Measurements from ENCODE around the gene IGLL5.

The IGLL5 gene

DNA sequence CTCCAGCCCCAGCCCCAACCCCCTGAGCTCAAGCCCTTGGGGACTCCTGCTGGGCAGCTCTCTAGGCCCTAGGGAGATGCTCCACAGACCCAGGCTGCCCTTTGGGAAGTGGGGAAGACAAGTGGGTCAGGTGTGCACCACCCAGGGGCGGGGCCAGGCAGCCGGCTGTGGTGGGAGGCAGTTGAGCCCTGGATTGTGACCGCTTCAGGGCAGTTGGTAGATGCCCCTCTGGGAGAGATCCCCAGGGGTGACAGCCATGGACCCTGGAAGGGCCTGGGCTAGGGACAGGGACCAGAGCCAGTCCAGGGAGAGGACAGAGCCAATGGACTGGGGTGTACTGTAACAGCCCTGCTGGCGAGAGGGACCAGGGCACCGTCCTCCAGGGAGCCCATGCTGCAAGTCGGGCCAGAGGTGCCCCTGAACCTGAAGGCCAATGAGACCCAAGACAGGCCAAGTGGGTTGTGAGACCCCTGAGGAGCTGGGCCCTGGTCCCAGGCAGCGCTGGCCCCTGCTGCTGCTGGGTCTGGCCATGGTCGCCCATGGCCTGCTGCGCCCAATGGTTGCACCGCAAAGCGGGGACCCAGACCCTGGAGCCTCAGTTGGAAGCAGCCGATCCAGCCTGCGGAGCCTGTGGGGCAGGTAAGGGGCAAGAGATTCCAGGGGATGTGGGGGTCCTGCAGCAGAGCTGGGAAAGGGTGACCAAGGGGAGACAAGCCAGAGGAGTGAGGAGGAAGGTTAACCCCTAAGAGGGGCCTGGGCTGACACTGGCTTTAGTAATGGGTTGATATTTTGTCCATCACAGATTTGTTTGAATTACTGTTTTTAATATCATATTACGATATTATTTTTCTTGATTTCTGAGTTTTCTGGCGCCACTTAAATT, at the start of gene IGLL5:
Gene IGLL5 (plus strand): TSS at position 196 of the 883 bp plus-strand sequence. CDS start 238 bp downstream, at position 434.
- no peak for DNase-seq

DNA sequence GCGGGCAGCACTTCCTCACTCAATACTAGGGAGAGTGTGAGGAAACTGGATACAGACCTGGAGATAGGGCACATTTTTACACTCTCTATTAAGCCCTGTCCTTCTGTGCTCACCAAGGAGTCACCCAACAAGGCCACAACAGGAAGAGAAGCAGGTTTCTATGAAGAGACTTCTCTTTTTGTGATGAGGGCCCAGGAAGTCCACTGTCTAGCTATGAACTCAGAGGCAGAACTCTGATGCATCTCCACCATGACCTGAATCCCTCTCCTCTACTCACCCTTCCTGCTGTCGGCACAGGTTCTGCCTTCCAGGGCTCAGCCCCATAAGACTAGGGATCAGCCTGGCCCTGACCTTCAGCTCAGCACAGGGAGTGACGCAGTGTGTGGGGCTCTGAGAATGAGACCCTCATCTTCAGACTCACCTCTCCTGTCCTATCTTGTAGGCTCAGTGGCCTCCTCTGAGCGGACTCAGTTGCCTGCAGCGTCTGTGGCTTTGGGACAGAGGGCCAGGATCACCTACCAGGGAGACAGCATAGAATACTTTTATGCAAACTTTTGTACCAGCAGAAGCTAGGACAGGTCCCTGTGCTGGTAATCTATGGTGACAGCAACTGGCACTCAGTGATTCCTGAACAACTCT, 49.3 kb upstream of the IGLL5 start:
- DNase-seq: no peak

DNA sequence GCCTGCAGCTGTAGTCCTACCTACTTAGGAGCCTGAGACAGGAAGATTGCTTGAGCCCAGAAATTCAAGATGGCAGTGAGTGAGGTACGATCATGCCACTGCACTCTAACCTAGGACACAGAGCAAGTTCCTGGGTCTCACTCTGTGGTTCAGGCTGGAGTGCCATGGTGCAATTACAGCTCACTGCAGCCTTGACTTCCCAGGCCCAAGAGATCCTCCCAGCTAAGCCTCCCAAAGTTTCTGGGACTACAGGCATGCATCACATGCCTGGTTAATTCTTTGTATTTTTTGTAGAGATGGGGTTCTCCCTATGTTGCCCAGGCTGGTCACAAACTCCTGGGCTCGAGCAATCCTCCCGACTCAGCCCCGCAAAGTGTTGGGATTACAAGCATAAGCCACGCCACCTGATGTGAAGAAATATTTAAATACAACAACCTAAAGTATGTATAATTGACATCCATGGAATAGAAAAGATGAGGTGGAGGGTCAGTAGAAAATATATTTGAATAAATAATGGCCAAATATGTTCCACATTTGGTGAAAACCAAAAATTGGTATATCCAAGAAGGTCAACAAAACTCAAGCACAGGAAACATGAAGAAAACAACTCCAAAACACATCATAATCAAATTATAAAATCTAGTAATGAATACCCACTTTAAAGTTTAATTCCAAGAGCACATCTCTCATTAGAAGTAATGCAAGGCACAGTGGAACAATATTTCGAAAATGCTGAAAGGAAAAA, 47.9 kb upstream of the IGLL5 start:
- DNase-seq: no peak

DNA sequence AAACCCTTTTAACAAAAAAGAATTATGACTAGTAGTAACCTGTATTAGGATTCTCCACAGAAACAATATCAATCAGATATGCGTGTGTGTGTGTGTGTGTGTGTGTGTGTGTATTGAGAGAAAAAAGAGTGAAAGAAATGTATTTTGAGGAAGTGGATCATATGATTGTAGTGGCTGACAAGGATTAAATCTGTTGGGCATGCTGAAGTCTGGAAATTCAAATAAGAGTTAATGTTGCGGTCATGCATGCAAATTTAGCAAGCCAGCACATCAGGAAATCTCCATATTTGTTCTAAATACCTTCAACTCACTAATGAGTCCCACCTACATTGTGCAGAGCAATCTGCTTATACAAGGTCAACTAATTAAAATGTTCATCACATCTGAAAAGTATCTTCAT, 46.8 kb upstream of the IGLL5 start:
- no peak for DNase-seq

DNA sequence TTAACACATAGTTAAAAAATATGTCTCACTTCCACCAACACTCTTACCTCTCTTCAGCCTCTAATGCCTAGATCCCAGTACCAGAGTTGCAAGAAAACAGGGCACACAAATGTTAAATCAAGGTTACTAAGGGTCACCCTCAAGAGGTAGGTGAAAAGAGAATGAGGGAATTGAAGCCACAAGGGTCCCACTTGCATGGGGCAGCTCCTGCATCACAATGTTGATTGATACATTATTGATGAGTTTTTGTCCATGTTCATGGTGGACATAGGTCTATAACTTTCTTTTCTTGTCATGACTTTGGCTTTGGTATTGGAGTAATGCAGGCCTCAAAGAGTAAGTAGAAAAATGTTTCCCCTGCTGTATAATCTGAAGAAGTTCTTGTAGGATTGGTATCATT, 46.0 kb upstream of the IGLL5 start:
- DNase-seq: no peak

DNA sequence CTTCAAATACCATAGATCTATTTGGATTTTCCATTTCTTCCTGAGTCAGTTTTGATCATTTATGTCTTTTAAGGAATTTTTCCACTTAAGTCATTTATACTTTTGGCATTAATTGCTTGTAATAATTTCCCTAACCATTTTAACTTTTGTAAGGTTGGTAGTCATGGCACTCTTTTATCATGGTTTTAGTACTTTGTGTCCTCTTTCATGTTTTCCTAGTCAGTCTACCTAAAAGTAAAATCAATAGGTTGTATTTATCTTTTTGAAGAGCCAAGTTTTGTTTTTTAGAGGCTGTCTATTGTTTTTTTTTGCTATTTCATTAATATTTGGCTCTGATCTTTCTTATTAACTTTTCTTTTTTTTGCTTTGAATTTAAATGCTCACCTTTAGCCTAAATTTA, 45.5 kb upstream of the IGLL5 start:
- DNase-seq: no peak

DNA sequence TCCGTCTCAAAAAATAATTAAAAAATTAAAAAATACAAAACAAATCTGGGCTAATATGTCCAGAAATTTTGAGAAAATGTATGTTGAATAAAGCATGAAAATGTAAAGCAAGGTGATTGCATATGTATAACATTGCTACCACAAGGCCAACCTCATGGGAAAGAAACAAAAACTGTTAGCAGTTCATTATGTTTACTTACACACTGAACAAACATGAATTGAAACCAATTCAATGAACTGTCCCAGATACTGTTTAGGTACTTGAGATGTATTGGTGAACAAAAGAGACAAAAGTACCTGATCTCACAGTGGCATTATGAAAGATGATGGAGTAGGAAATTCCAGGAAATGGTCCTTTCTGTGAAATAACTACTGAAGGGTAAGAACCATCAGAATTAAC, 43.8 kb upstream of the IGLL5 start:
- no peak for DNase-seq

DNA sequence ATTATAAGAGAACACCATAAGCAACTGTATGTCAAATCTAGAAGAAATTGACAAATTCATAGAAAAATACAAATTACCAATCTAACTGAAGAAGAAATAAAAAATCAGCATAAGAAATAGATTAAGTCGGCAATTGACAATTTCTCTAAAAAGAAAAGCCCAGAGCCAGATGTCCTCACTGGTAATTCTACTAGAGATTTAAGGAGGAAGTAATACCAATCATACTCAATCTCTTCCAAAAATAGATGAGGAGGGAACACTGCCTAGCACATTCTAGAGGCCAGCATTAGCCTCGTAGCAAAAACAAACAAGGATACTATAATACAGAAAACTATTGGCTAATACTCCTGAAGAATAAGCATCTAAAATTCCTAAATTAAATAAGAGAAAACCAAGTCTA, 40.4 kb upstream of the IGLL5 start:
- DNase-seq: no peak

DNA sequence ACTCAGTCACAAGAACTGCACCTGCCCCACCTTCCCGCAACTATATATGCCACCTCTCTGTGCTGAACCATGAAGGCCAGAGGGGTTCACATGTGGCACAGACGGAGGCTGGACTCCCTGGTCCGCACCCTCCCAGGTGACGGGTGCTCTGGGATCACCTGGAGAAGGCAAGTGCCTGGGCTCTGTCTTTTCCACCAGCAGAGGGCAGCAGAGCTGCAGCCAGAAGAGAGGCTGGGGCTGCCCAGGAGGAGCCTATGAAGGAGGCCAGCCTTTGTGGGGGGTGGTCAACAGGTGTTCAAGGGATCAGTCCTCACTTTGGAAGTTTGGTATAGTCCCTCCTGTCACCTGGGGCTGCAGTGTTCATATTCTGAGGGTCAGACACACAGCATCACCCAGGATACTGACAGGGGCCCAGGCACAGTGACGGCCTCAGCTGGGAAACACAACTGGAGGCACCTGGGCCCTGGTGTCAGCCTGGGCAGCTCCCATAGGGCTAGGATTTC, 39.2 kb upstream of the IGLL5 start:
- peak; percentile 69 for DNase-seq

DNA sequence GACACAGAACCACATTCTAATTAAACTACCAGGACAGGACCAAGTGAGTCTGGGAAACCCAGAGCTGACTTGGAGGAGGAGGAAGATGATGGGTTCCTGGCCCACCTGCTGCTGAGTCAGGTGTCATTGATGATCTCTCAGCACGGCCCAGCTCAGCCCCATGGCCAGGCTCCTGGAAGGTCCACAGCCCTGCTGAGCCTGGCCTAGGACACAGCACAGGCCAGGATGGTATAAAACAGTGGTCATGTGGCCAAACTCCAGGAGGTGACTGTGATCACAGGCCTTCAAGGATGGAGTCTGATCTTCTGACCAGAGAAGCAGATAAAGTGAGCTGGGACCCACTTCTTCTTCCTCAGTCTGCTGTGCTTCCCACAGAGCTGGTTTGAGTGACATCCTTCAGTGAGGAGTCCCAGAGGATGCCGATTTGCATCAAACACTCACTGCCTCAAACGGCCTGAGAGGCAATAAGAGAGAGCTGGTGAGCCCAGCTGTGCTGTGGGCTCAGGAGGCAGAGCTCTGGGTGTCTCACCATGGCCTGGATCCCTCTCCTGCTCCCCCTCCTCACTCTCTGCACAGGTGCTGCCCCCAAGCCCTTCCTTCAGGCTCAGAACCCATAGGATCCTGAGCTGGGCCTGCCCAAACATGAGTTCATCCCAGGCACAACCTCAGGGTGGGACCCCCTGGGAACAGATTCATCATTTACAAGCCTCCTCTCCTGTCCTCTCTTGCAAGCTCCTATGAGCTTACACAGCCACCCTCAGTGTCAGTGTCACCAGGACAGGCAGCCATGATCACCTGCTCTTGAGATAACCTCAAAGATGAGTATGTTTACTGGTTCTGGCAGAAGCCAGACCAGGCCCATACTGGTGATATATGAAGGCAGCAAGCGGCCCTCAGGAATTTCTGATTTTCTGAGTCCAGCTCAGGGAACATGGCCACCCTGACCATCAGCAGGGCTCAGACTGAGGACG, 37.7 kb upstream of the IGLL5 start:
- no peak for DNase-seq

DNA sequence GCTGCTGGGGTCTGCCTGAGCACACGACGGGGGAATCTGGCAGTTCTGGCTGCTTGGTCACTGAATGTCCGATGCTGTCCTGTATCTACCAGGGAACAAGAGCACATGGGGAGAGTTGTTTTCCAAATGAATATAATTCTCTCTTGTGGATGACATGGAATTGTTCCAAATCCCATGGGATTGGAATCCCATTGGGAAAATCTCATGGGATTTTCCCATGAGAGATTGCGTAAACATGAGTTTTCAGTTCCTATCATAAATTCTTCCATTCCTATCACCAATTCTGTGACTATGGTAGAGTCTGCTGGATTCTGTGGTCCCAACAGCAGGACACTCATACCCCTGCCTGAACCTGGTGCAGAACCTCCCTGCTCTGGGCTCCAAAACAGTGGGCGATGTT, 35.6 kb upstream of the IGLL5 start:
- DNase-seq: no peak

DNA sequence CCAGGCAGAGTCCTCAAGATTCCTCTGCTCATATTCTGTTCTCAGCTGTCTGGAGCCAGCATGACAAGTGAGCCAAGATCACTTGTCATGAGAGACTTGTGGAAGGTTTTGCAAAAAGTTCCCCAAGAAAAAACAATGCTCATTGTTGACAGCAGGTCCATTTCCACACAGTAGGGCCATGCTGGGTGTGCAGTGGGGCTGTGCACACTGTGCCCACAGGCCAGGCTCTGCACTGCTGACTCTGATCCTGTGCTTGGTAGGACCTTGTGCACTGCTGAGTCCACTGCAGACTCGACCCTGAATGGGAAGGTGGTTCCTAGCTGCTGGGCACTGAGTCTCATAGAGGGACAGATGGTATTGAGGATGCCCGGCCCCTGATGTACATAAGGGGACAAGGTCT, 33.9 kb upstream of the IGLL5 start:
- DNase-seq: no peak

DNA sequence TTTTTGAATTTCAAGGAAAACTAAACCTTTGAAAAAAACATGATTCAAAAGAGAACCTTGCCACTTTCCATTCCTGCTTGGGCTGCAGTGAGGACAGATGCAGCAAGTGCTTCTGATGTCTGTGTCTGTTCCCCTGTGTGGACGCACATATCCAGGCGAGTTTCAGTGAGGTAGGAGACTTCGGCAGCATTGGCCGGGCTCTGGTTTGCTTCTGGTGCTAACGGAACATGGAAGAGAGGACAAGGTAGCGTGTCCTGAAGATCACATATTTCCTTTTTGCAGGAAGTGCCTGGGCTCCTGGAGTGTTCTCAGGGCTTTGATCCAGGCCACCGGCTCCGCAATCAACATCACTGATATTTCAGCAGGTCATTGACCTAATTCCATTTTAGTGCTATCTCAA, 33.1 kb upstream of the IGLL5 start:
- DNase-seq: no peak

DNA sequence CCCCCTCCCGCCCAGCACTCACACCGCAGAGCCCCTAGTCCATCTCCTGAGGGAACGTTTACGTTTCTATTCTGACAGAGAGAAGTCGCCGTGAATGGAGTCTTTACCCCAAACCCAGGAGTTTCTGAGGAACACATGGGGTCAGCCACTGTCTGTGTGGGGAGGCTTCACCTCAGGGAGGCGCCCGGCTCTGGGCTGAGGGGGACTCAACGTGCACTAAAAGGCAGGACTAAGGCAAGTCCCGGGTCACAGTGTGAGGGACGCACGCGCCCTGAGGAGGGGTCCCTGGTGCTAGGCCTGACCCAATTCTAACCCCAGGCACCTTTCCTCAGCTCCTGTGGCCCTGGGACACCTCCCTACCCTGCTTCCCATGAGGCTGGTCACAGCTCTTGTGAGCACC, 32.5 kb upstream of the IGLL5 start:
- DNase-seq: no peak

DNA sequence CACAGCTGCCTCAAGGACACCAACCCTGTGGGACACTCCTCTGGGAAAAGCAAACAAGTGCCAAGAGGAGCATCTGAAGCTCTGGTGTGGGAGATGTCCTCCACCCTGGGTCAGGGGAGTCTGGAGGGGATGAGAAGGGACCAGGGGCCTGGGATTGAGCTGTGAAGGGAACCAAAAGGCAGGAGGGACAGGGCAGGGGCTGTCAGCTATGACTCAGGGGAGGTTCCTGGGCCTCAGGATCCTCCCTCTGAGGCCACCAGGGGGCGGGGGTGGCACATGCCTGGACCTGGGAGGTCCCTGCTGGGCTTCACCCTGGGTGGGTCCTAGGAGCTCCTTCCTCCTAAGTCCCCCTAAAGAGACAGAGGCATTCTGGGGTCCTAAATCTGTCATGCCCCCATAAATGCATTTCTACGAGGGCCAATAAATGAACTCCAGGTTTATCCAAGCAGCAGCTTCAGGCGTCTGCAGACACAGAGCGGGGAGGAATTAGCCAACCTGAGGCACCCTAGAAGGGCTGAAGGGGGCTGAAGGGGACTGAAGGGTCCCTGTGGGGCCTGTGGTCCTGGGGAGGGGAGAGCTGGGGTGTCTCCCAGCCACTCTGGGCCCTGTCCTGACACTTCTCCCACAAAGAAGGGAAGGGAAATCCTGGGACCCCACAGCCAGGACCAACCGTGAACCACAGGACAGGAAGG, 31.9 kb upstream of the IGLL5 start:
- no peak for DNase-seq

DNA sequence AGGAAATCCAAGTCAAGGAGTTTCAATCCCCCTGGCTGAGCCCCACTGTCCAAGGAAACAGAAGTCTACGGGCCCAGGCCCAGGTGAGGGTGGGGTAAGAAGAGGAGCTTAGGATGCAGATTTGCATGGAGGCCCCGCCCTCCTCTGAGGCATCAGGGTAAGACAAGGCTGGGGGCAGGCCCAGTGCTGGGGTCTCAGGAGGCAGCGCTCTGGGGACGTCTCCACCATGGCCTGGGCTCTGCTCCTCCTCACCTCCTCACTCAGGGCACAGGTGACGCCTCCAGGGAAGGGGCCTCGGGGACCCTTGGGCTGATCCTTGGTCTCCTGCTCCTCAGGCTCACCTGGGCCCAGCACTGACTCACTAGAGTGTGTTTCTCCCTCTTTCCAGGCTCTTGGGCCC, 31.3 kb upstream of the IGLL5 start:
- no peak for DNase-seq

DNA sequence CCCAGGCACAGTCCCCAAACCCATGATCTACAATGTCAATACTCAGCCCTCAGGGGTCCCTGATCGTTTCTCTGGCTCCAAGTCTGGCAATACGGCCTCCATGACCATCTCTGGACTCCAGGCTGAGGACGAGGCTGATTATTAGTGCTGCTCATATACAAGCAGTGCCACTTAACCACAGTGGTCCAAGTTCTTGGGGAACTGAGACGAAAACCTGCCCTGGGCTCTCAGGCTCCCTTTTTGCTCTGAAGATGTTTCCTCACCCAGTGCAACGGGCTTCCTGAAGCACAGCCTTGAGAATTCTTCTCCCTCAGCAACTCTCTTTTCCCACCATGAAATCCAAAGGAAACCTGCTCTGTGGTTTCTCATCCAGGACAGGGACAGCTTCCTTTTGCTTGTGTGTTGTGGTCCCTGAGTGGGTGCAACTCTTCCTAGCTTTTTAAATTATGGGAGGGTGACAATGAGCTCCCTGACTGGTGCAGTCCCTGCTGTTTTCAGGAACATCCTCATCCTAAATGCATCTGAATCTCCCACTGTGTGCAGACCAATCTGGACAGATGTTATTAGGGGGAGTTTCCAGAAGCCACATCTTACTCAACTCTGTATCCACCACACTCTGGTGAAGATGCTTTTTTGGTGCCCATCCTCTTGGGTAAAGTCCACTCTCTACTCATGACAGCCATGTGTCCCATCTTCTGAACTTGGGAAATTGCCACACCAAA, 30.6 kb upstream of the IGLL5 start:
- DNase-seq: no peak

DNA sequence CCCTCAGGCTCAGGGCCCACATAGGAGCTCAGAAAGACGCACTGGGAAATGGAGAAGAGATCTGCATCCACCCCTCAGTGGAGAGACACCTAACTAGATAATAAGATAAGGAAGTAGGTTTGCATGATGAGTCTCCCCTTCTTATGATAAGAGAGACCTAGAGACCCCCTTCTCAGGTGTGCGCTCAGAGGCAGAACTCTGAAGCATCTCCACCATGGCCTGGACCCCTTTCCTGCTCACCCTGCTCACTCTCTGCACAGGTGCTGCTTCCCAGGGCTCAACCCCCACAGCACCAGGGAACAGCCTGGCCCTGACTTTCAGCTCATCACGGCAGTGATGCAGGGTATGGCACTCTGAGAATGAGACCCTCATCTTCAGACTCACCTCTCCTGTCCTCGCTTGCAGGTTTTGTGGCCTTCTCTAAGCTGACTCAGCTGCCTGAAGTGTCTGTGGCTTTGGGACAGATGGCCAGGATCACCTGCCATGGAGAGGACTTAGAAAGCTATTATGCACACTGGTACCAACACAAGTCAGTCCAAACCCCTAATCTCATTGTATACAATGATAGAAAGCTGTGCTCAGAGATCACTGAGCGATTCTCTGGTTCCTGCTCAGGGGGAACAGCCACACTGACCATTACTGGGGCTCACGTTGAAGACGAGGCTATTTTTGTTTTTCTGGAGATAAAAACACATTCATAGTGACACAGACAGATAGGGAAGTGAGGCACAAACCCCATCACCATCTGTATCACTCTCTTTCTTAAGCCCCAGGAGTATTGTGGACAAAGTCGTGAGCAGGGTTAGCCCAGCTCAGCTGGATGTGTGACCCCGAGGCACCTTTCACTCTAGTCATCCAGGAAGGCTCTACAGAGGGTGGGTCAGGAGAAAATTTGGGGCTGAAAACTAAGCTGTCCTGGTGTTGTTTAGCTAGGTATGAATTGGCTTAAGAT, 29.7 kb upstream of the IGLL5 start:
- DNase-seq: no peak

DNA sequence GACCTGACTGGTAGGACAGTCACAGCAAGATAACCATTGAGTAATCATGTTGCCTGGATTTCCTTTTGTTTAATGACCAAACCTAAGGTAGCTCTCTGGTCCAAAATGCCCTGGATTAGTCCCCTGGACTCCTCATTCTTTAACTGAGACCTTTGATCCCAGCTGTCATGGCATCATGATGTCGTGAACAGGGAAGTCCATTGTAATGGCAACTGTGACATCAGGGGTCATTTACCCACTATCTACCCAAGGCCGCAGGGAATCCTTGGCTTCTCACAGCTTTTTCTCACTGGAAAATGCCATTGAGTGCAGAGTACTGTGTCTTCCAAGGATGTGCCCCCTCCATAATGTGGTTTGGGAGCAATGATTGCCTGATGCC, 29.1 kb upstream of the IGLL5 start:
- no peak for DNase-seq

DNA sequence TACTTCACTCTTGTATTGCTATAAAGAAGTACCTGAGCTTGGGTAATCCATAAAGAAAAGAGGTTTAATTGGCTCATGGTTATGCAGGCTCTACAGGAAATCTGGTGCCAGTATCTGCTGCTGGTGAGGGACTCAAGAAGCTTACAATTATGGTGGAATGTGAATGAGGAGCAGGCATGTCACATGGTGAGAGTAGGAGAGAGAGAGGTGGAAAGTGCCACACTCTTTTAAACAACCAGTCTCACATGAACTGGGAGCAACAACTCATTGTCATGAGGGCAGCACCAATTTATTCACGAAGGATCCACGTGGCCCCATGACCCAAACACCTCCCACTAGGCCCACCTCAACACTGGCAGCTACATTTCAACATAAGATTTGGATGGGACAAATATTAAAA, 24.6 kb upstream of the IGLL5 start:
- DNase-seq: no peak
